Measurements from ENCODE around the gene MED17.

GRCh38 chr11:93842461-93842860, 58.4 kb downstream of the MED17 start:
- TF ChIP-seq CTCF (IDR thresholded peaks at IDR 0.05) = no peak
- no peak for TF ChIP-seq POLR2A (IDR thresholded peaks at IDR 0.05)
- no peak for TF ChIP-seq EP300 (IDR thresholded peaks at IDR 0.05)
- TF ChIP-seq POLR2AphosphoS5 (IDR thresholded peaks at IDR 0.05) = no peak

Data from upper lobe of left lung (tissue), 4 donors.